WTC11 (cell line): ENCODE data around the gene SH2D3C. TPM values are rescaled to one million over a fixed set of nuclear protein-coding genes. Genes with fewer than 3 reads are reported as not detected.

Experiments used
- ATAC-seq: fragments of 200-7000 bp; cut with Tn5 transposase; 2 replicates; pipeline ENCODE4 v1.10.0; 2021; ENCODE audit warnings: mild to moderate bottlenecking, moderate library complexity
- CTCF ChIA-PET: fragments of 300-600 bp; sonication (Branson Sonifier 250); formaldehyde crosslinking; loops from one replicate; lab custom pipeline; 2021; ENCODE audit warnings: antibody characterized with exemption; lab: Charles Lee
- POLR2A ChIA-PET: fragments of 350-600 bp; sonication (Branson Sonifier 250); formaldehyde crosslinking; loops from one replicate; lab custom pipeline; 2021; ENCODE audit warnings: antibody characterized with exemption; lab: Charles Lee
- DNase-seq: peaks from one replicate; pipeline ENCODE4 v3.0.0; 2021; ENCODE audit warnings: low spot score
- H3K27ac Mint-ChIP-seq: 2 replicates; pipeline ENCODE4 v1.8.0; 2021; ENCODE audit warnings: mixed read lengths
- H3K27me3 Mint-ChIP-seq: 2 replicates; pipeline ENCODE4 v1.8.0; 2021; ENCODE audit warnings: low read depth, mild to moderate bottlenecking, moderate library complexity, mixed read lengths
- H3K36me3 Mint-ChIP-seq: 2 replicates; pipeline ENCODE4 v1.8.0; 2021; ENCODE audit warnings: mixed read lengths
- H3K4me1 Mint-ChIP-seq: 2 replicates; pipeline ENCODE4 v1.8.0; 2022; ENCODE audit warnings: mixed read lengths
- H3K4me3 Mint-ChIP-seq: 2 replicates; pipeline ENCODE4 v1.8.0; 2021; ENCODE audit warnings: mild to moderate bottlenecking, moderate library complexity, mixed read lengths
- H3K9me3 Mint-ChIP-seq: 2 replicates; pipeline ENCODE4 v1.8.0; 2021; ENCODE audit warnings: mixed read lengths
- CDX4 ChIP-seq: fragments of 250-450 bp; sonication (Bioruptor Pico); IDR thresholded peaks from 2 replicates; pipeline ENCODE4 v1.9.0; 2021; ENCODE audit warnings: moderate library complexity, mild to moderate bottlenecking, inconsistent platforms, borderline replicate concordance
- GTF2I ChIP-seq: fragments of 250-450 bp; sonication (Bioruptor Pico); conservative IDR thresholded peaks from 2 replicates; pipeline ENCODE4 v1.4.0; 2021; ENCODE audit warnings: mild to moderate bottlenecking
- NFYB ChIP-seq: sonication (generic); formaldehyde crosslinking; conservative IDR thresholded peaks from 2 replicates; pipeline ENCODE4 v1.8.0; 2022; ENCODE audit warnings: low read depth, missing genetic modification reagents
- NR3C1 ChIP-seq: sonication (generic); formaldehyde crosslinking; conservative IDR thresholded peaks from 2 replicates; pipeline ENCODE4 v1.8.1; 2023; ENCODE audit warnings: low read depth, mild to moderate bottlenecking, missing genetic modification reagents
- SMAD4 ChIP-seq: sonication (generic); formaldehyde crosslinking; IDR thresholded peaks from 2 replicates; pipeline ENCODE4 v1.8.0; 2022; ENCODE audit warnings: mild to moderate bottlenecking, missing genetic modification reagents
- ZNF219 ChIP-seq: sonication (generic); formaldehyde crosslinking; IDR thresholded peaks from 2 replicates; pipeline ENCODE4 v1.8.0; 2023; ENCODE audit warnings: missing genetic modification reagents, mild to moderate bottlenecking, borderline replicate concordance
- ZNF423 ChIP-seq: fragments of 250-450 bp; sonication (Bioruptor Pico); IDR thresholded peaks from 2 replicates; pipeline ENCODE4 v2.1.2; 2022; ENCODE audit warnings: mild to moderate bottlenecking, moderate library complexity
- ZNF532 ChIP-seq: fragments of 250-450 bp; sonication (Bioruptor Pico); IDR thresholded peaks from 2 replicates; pipeline ENCODE4 v1.9.0; 2021; ENCODE audit warnings: mild to moderate bottlenecking, borderline replicate concordance
- total RNA-seq: library from RNA; stranded (reverse); gene quantifications from 3 replicates; pipeline ENCODE4 v1.2.3, GENCODE V29; 2021

Gene SH2D3C
- total RNA-seq, 1 experiment from 2014 or later = 5.4 TPM

- POLR2A ChIA-PET = no interaction called here
These were observed 66.1 kb downstream of the SH2D3C start for GRCh38 chr9:127712371-127712770.

GRCh38 chr9:127711831-127712274 is 66.6 kb downstream of the SH2D3C start:
- no peak overlapping the region for H3K27ac Mint-ChIP-seq
- CTCF ChIA-PET = interaction anchor here (0.6 to 2.2 kb wide), 11 partner anchors 13 to 315 kb away, joined by 3 to 24 read pairs (median 3); partner anchors contain the start of genes SLC2A8 and TOR2A
- H3K36me3 Mint-ChIP-seq = no peaks in the 10 kb centered on the region
- no peak overlapping the region for H3K4me3 Mint-ChIP-seq
- POLR2A ChIA-PET = no interaction called here
- ATAC-seq = peak; percentile 5
- H3K27me3 Mint-ChIP-seq = no peaks in the 10 kb centered on the region
- TF ChIP-seq ZNF423 (CRISPR knock-in tag) (peak; percentile 86), CDX4 (CRISPR knock-in tag) (no peak)
- TF ChIP-seq, all 79 proteins: peak for 1
- DNase-seq = peak; percentile 52
- H3K4me1 Mint-ChIP-seq = peaks cover 23% of the 10 kb centered on the region
- peaks cover 3% of the 10 kb centered on the region for H3K9me3 Mint-ChIP-seq

More at GRCh38 chr9:127712371-127712770, 66.1 kb downstream of the SH2D3C start:
- CTCF ChIA-PET = interaction anchor here (0.9 to 2.2 kb wide), 8 partner anchors 13 to 316 kb away, joined by 3 to 24 read pairs (median 4); partner anchors contain the start of genes SLC2A8 and TOR2A
- Mint-ChIP-seq H3K9me3 (peaks cover 3% of the 10 kb centered on the region), H3K4me3 (no peak overlapping the region), H3K27me3 (no peaks in the 10 kb centered on the region), H3K36me3 (no peaks in the 10 kb centered on the region), H3K4me1 (peaks cover 22% of the 10 kb centered on the region), H3K27ac (no peak overlapping the region; the same call in 1 of the 2 replicates)
- TF ChIP-seq GTF2I (CRISPR knock-in tag) = peak; percentile 84
- TF ChIP-seq ZNF532 (CRISPR knock-in tag) = no peak
- TF ChIP-seq SMAD4 = no peak
- ATAC-seq (no peak), DNase-seq (no peak)

- POLR2A ChIA-PET = no interaction called here
- Mint-ChIP-seq H3K27me3 (no peaks in the 10 kb centered on the region), H3K27ac (no peak overlapping the region)
These were observed 67.2 kb downstream of the SH2D3C start for GRCh38 chr9:127711226-127711701.

GRCh38 chr9:127710204-127710783 is 68.2 kb downstream of the SH2D3C start:
- POLR2A ChIA-PET = no interaction called here
- TF ChIP-seq NR3C1 (CRISPR knock-in tag) (no peak), ZNF219 (CRISPR knock-in tag) (no peak)
- Mint-ChIP-seq H3K27me3 (no peaks in the 10 kb centered on the region), H3K36me3 (no peaks in the 10 kb centered on the region), H3K4me1 (peaks cover 25% of the 10 kb centered on the region), H3K4me3 (no peak overlapping the region), H3K9me3 (peaks cover 3% of the 10 kb centered on the region), H3K27ac (peak overlapping the region; percentile 4; the same call in 1 of the 2 replicates)
- CTCF ChIA-PET = interaction anchor here (0.7 kb wide), 1 partner anchor 24 kb away, joined by 3 read pairs; the partner anchor contains the start of gene TOR2A
- DNase-seq = no peak
- ATAC-seq = no peak

More at GRCh38 chr9:127711226-127711701, 67.2 kb downstream of the SH2D3C start:
- Mint-ChIP-seq H3K9me3 (peaks cover 3% of the 10 kb centered on the region), H3K4me1 (peaks cover 25% of the 10 kb centered on the region), H3K4me3 (no peak overlapping the region), H3K36me3 (no peaks in the 10 kb centered on the region)
- ATAC-seq = no peak
- DNase-seq = no peak
- CTCF ChIA-PET = interaction anchor here (0.6 to 2.2 kb wide), 10 partner anchors 14 to 315 kb away, joined by 3 to 24 read pairs (median 3); partner anchors contain the start of genes SLC2A8 and TOR2A
- no peak for TF ChIP-seq NFYB
